Measurements from ENCODE around the gene FOXD1.
A peak's percentile ranks its signal among the peaks of the same experiment; 100 is the strongest.

GRCh38 chr5:73447530-73448462 is 781 bp downstream of the FOXD1 start:
- TF ChIP-seq POLR2AphosphoS5 (IDR thresholded peaks at IDR 0.05) (peak; percentile 5), POLR2A (IDR thresholded peaks at IDR 0.05) (no peak)
- TF ChIP-seq, protein P1, sequence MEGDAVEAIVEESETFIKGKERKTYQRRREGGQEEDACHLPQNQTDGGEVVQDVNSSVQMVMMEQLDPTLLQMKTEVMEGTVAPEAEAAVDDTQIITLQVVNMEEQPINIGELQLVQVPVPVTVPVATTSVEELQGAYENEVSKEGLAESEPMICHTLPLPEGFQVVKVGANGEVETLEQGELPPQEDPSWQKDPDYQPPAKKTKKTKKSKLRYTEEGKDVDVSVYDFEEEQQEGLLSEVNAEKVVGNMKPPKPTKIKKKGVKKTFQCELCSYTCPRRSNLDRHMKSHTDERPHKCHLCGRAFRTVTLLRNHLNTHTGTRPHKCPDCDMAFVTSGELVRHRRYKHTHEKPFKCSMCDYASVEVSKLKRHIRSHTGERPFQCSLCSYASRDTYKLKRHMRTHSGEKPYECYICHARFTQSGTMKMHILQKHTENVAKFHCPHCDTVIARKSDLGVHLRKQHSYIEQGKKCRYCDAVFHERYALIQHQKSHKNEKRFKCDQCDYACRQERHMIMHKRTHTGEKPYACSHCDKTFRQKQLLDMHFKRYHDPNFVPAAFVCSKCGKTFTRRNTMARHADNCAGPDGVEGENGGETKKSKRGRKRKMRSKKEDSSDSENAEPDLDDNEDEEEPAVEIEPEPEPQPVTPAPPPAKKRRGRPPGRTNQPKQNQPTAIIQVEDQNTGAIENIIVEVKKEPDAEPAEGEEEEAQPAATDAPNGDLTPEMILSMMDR (IDR thresholded peaks at IDR 0.05) = no peak
